Loucy (cell line): ENCODE results near the gene CAPNS1.

ENCODE experiments used
- H2AFZ ChIP-seq: fragments of 200-600 bp; sonication (generic); 2 replicates; pipeline ENCODE4 v1.6.0; 2016; ENCODE audit warnings: antibody characterized with exemption, mild to moderate bottlenecking, low read length, moderate library complexity
- H3F3A ChIP-seq: fragments of 200-600 bp; 2 replicates; pipeline ENCODE4 v1.6.0; 2016; ENCODE audit warnings: antibody characterized with exemption, low read depth, mild to moderate bottlenecking
- H3K27me3 ChIP-seq: fragments of 200-600 bp; sonication (generic); 2 replicates; pipeline ENCODE4 v1.6.1; 2014; ENCODE audit warnings: low read length, mild to moderate bottlenecking; ENCODE audit not compliant: insufficient read depth, poor library complexity, severe bottlenecking
- H3K36me3 ChIP-seq: fragments of 200-600 bp; sonication (generic); 2 replicates; pipeline ENCODE4 v1.6.1; 2016; ENCODE audit warnings: low read length; ENCODE audit not compliant: insufficient read depth
- H3K4me1 ChIP-seq: fragments of 200-600 bp; sonication (generic); 2 replicates; pipeline ENCODE4 v1.5.1; 2014; ENCODE audit warnings: low read length, mild to moderate bottlenecking; ENCODE audit not compliant: insufficient read depth, poor library complexity, severe bottlenecking
- H3K4me2 ChIP-seq: fragments of 200-600 bp; sonication (generic); 2 replicates; pipeline ENCODE4 v1.6.0; 2014; ENCODE audit warnings: antibody characterized with exemption, low read length, low read depth, mild to moderate bottlenecking; ENCODE audit not compliant: poor library complexity, severe bottlenecking
- H3K4me3 ChIP-seq: fragments of 200-600 bp; sonication (generic); 2 replicates; pipeline ENCODE4 v1.5.1; 2014; ENCODE audit warnings: low read length, mild to moderate bottlenecking, mixed read lengths; ENCODE audit not compliant: poor library complexity, severe bottlenecking
- H3K79me2 ChIP-seq: fragments of 200-600 bp; sonication (generic); 2 replicates; pipeline ENCODE4 v1.6.1; 2014; ENCODE audit warnings: low read length; ENCODE audit not compliant: insufficient read depth
- H3K9ac ChIP-seq: fragments of 200-600 bp; sonication (generic); 2 replicates; pipeline ENCODE4 v1.6.0; 2014; ENCODE audit warnings: mild to moderate bottlenecking, low read depth, low read length, moderate library complexity; ENCODE audit not compliant: poor library complexity, severe bottlenecking
- H3K9me2 ChIP-seq: fragments of 200-600 bp; sonication (generic); replicated peaks from 2 replicates; pipeline ENCODE4 v1.6.1; 2016; ENCODE audit warnings: low read depth, low read length, mixed read lengths
- H3K9me3 ChIP-seq: fragments of 200-600 bp; sonication (generic); 2 replicates; pipeline ENCODE4 v1.6.1; 2014; ENCODE audit warnings: mild to moderate bottlenecking, antibody characterized with exemption, low read length, low read depth; ENCODE audit not compliant: insufficient read depth
- H4K20me1 ChIP-seq: fragments of 200-600 bp; sonication (generic); 2 replicates; pipeline ENCODE4 v1.6.0; 2014; ENCODE audit warnings: antibody characterized with exemption, low read length, mild to moderate bottlenecking; ENCODE audit not compliant: insufficient read depth, poor library complexity, severe bottlenecking
- CTCF ChIP-seq: fragments of 200-600 bp; sonication (generic); conservative IDR thresholded peaks from 2 replicates; pipeline ENCODE4 v1.5.1; 2014; ENCODE audit warnings: mild to moderate bottlenecking, antibody characterized with exemption, low read length
- EZH2phosphoT487 ChIP-seq: fragments of 200-600 bp; IDR thresholded peaks from 2 replicates; pipeline ENCODE4 v1.6.1; 2018; ENCODE audit warnings: antibody characterized with exemption, mild to moderate bottlenecking, moderate library complexity, borderline replicate concordance

CAPNS1 gene

GRCh38 chr19:36198119-36198518, 58.3 kb downstream of the CAPNS1 start:
- H3F3A ChIP-seq: no peaks in the 10 kb centered on the region
- H3K9me2 ChIP-seq: no peaks in the 10 kb centered on the region
- no peaks in the 10 kb centered on the region for H3K79me2 ChIP-seq
- no peaks in the 10 kb centered on the region for H3K4me1 ChIP-seq
- H3K36me3 ChIP-seq: peaks cover 4% of the 10 kb centered on the region; the same call in 1 of the 2 replicates
- H2AFZ ChIP-seq: no peak overlapping the region
- no peaks in the 10 kb centered on the region for H4K20me1 ChIP-seq
- no peaks in the 10 kb centered on the region for H3K27me3 ChIP-seq
- H3K9me3 ChIP-seq: no peaks in the 10 kb centered on the region
- no peak overlapping the region for H3K4me2 ChIP-seq
- no peak overlapping the region for H3K9ac ChIP-seq
- H3K4me3 ChIP-seq: no peak overlapping the region
- no peak for TF ChIP-seq CTCF
- TF ChIP-seq EZH2phosphoT487: no peak
